K562 (cell line): Measurements from ENCODE around the gene SRGAP2C.
"Not testable (repeated sequence)": the region's sequence is repeated elsewhere in the genome, so short reads cannot be mapped to it uniquely, and the experiment has no call there.

ENCODE experiments used
- ATF4 ChIP-seq: fragments of 450-650 bp; formaldehyde crosslinking; IDR thresholded peaks from 2 replicates; pipeline ENCODE4 v1.4.0; 2022; ENCODE audit warnings: mild to moderate bottlenecking, moderate library complexity
- CBX8 ChIP-seq: fragments of 200-600 bp; sonication (generic); IDR thresholded peaks from 2 replicates; pipeline ENCODE4 v1.6.1; 2012; ENCODE audit warnings: borderline replicate concordance, mixed run types, low read depth, mild to moderate bottlenecking, moderate library complexity, mixed read lengths, low read length, control low read depth, inconsistent platforms; ENCODE audit not compliant: poor library complexity, severe bottlenecking; ENCODE audit errors: extremely low read depth
- CTCF ChIP-seq, 3 experiments: IDR thresholded peaks in 2 of 3; conservative IDR thresholded peaks in 1 of 3; 2 replicates each; pipeline ENCODE4 v1.5.1; 2011 to 2012; ENCODE audit warnings: low read length in 3 of 3, mild to moderate bottlenecking in 3 of 3, control low read depth in 2 of 3, improper control_type of control experiment in 1 of 3, inconsistent platforms in 1 of 3, low read depth in 1 of 3, mixed read lengths in 1 of 3, moderate library complexity in 1 of 3; ENCODE audit not compliant: insufficient read depth in 2 of 3
- MAFF ChIP-seq: IDR thresholded peaks from 2 replicates; pipeline ENCODE4 v1.6.1; 2012; ENCODE audit warnings: low read length, improper control_type of control experiment
- RB1 ChIP-seq: fragments of 450-650 bp; IDR thresholded peaks from 2 replicates; pipeline ENCODE4 v1.6.1; 2017; ENCODE audit warnings: low read depth, mild to moderate bottlenecking
- SIX5 ChIP-seq, 2 experiments: IDR thresholded peaks; 2 replicates each; pipeline ENCODE4 v1.6.1; 2011; ENCODE audit warnings: low read length in 2 of 2, borderline replicate concordance in 1 of 2, low read depth in 1 of 2, mild to moderate bottlenecking in 1 of 2, moderate library complexity in 1 of 2; ENCODE audit not compliant: insufficient read depth in 1 of 2
- SMC3 ChIP-seq: conservative IDR thresholded peaks from 2 replicates; pipeline ENCODE4 v1.6.1; 2011; ENCODE audit warnings: low read depth, low read length, improper control_type of control experiment; ENCODE audit not compliant: insufficient read depth
- USF2 ChIP-seq: sonication (generic); formaldehyde crosslinking; IDR thresholded peaks from 2 replicates; pipeline ENCODE4 v1.5.0; 2020; ENCODE audit warnings: missing genetic modification reagents
- ZNF449 ChIP-seq: fragments of 250-450 bp; sonication (Bioruptor Pico); IDR thresholded peaks from 2 replicates; pipeline ENCODE4 v1.8.0; 2022; ENCODE audit warnings: moderate library complexity, mild to moderate bottlenecking, inconsistent platforms

- not testable (repeated sequence) for TF ChIP-seq CTCF (IDR thresholded peaks at IDR 0.05 in 2 of 3, conservative IDR thresholded peaks at IDR 0.05 in 1 of 3; ENCODE audit: insufficient read depth in 2 of 3, low read depth in 1 of 3, low read length in 3 of 3); SIX5 (IDR thresholded peaks at IDR 0.05; ENCODE audit: borderline replicate concordance in 1 of 2, insufficient read depth in 1 of 2, low read depth in 1 of 2, low read length in 2 of 2); SMC3; ATF4 (CRISPR knock-in tag); ZNF449 (CRISPR knock-in tag); RB1; MAFF; USF2; CBX8
Observed at GRCh38 chr1:121269309-121269708, 84.5 kb downstream of the SRGAP2C start.
